Keratinocyte (primary cell): Measurements from ENCODE around the gene ASCC3. TPM values are rescaled to one million over a fixed set of nuclear protein-coding genes. Genes with fewer than 3 reads are reported as not detected.

Experiments used
- DNase-seq: peaks from one replicate; pipeline ENCODE4 v3.0.0-alpha.2; 2011; ENCODE audit warnings: low read depth, missing footprints, low spot score
- FAIRE-seq: peaks from 2 replicates; lab custom pipeline; 2011; peaks lifted over from hg19 to GRCh38; lab: Jason Lieb, UNC
- H2AFZ ChIP-seq: 2 replicates; pipeline ENCODE4 v1.6.0; 2012; ENCODE audit warnings: low read length, control low read depth, inconsistent platforms; ENCODE audit not compliant: control insufficient read depth
- H3K27ac ChIP-seq: 2 replicates; pipeline ENCODE4 v1.5.1; 2011; ENCODE audit warnings: low read length; ENCODE audit not compliant: control insufficient read depth, insufficient read depth
- H3K27me3 ChIP-seq: 3 replicates; pipeline ENCODE4 v1.6.0; 2011; ENCODE audit warnings: low read length; ENCODE audit not compliant: control insufficient read depth, insufficient read depth; ENCODE audit errors: extremely low read depth
- H3K36me3 ChIP-seq, 2 experiments: 2 replicates in 1 of 2; 3 replicates in 1 of 2; pipeline ENCODE4 v1.5.1; 2011; ENCODE audit warnings: low read length in 2 of 2, mild to moderate bottlenecking in 1 of 2; ENCODE audit not compliant: control insufficient read depth in 2 of 2, insufficient read depth in 2 of 2; ENCODE audit errors: extremely low read depth in 1 of 2
- H3K4me1 ChIP-seq: 3 replicates; pipeline ENCODE4 v1.5.1; 2011; ENCODE audit warnings: low read length; ENCODE audit not compliant: control insufficient read depth, insufficient read depth; ENCODE audit errors: extremely low read depth
- H3K4me2 ChIP-seq: 3 replicates; pipeline ENCODE4 v1.6.0; 2011; ENCODE audit warnings: low read depth, low read length; ENCODE audit not compliant: control insufficient read depth, insufficient read depth; ENCODE audit errors: extremely low read depth
- H3K4me3 ChIP-seq, 3 experiments: fragments of 200-600 bp in 1 of 3; sonication (generic) in 1 of 3; 2 replicates in 2 of 3; 3 replicates in 1 of 3; pipeline ENCODE4 v1.5.1; 2011 to 2016; ENCODE audit warnings: low read length in 3 of 3, mild to moderate bottlenecking in 3 of 3, control low read depth in 2 of 3, inconsistent platforms in 1 of 3, low read depth in 1 of 3, mixed read lengths in 1 of 3, mixed run types in 1 of 3, moderate library complexity in 1 of 3; ENCODE audit not compliant: control insufficient read depth in 2 of 3, insufficient read depth in 2 of 3; ENCODE audit errors: extremely low read depth in 1 of 3
- H3K79me2 ChIP-seq: 2 replicates; pipeline ENCODE4 v1.6.0; 2012; ENCODE audit warnings: low read length; ENCODE audit not compliant: control insufficient read depth, insufficient read depth
- H3K9ac ChIP-seq: 3 replicates; pipeline ENCODE4 v1.6.0; 2011; ENCODE audit warnings: low read length; ENCODE audit not compliant: control insufficient read depth, insufficient read depth; ENCODE audit errors: extremely low read depth
- H3K9me1 ChIP-seq: 3 replicates; pipeline ENCODE4 v1.6.0; 2011; ENCODE audit warnings: low read length; ENCODE audit not compliant: control insufficient read depth, insufficient read depth; ENCODE audit errors: extremely low read depth
- H3K9me3 ChIP-seq: 2 replicates; pipeline ENCODE4 v1.5.1; 2012; ENCODE audit warnings: low read depth, low read length; ENCODE audit not compliant: control insufficient read depth
- H4K20me1 ChIP-seq: 3 replicates; pipeline ENCODE4 v1.6.0; 2011; ENCODE audit warnings: low read length; ENCODE audit not compliant: control insufficient read depth, insufficient read depth; ENCODE audit errors: extremely low read depth
- EZH2 ChIP-seq: IDR thresholded peaks from one replicate; pipeline ENCODE4 v1.6.1; 2012; ENCODE audit warnings: inconsistent platforms, mild to moderate bottlenecking, low read length, moderate library complexity
- dilution Hi-C: fragments of 300-500 bp; cut with MboI; formaldehyde crosslinking; loops from one replicate; pipeline ENCODE4 v1.7.0; 2020; ENCODE audit warnings: low sequenced_read_pairs; ENCODE audit not compliant: extremely low pct_ligation_motif_present
- polyA plus RNA-seq, 5 experiments: library from polyadenylated mRNA; depleted of rRNA in 3 of 5; stranded (reverse) in 3 of 5; stranded (forward) in 1 of 5; unstranded in 1 of 5; fragments of >200 nt; gene quantifications; 1 replicate in 1 of 5; 2 replicates in 3 of 5; 3 replicates in 1 of 5; pipeline versions ENCODE4 v1.2.1 to v1.2.3, GENCODE V29; 2011 to 2012; ENCODE audit warnings: missing spikeins in 2 of 5, low read depth in 1 of 5, low replicate concordance in 1 of 5
- TF ChIP-seq, protein P1 (sequence below), 3 experiments: IDR thresholded peaks in 1 of 3; conservative IDR thresholded peaks in 1 of 3; optimal IDR thresholded peaks in 1 of 3; 2 replicates in 2 of 3; 3 replicates in 1 of 3; pipeline versions ENCODE3 to v1.5.1; 2011; ENCODE audit warnings: low read length in 3 of 3, mild to moderate bottlenecking in 3 of 3, moderate library complexity in 2 of 3, control low read depth in 1 of 3, inconsistent platforms in 1 of 3; ENCODE audit not compliant: insufficient read depth in 2 of 3; ENCODE audit errors: extremely low read depth in 1 of 3

The ASCC3 gene
- polyA plus RNA-seq, 1 donor (not counting 4 experiments of a cell fraction or from before 2014, with no cell fraction given): 58.6 TPM

GRCh38 chr6:100459592-100460184 is 421.4 kb downstream of the ASCC3 start:
- H3K36me3 ChIP-seq: no peaks in the 10 kb centered on the region
- dilution Hi-C loops: loop anchor here (25.0 kb wide), 1 partner anchor 347 kb away; no protein-coding TSS in a partner anchor
- H3K9me3 ChIP-seq: peaks cover 2% of the 10 kb centered on the region
- H3K4me2 ChIP-seq: no peak overlapping the region
- no peak overlapping the region for H3K4me3 ChIP-seq
- TF ChIP-seq, protein P1, sequence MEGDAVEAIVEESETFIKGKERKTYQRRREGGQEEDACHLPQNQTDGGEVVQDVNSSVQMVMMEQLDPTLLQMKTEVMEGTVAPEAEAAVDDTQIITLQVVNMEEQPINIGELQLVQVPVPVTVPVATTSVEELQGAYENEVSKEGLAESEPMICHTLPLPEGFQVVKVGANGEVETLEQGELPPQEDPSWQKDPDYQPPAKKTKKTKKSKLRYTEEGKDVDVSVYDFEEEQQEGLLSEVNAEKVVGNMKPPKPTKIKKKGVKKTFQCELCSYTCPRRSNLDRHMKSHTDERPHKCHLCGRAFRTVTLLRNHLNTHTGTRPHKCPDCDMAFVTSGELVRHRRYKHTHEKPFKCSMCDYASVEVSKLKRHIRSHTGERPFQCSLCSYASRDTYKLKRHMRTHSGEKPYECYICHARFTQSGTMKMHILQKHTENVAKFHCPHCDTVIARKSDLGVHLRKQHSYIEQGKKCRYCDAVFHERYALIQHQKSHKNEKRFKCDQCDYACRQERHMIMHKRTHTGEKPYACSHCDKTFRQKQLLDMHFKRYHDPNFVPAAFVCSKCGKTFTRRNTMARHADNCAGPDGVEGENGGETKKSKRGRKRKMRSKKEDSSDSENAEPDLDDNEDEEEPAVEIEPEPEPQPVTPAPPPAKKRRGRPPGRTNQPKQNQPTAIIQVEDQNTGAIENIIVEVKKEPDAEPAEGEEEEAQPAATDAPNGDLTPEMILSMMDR (optimal IDR thresholded peaks at IDR 0.05 in 1 of 3, IDR thresholded peaks at IDR 0.05 in 1 of 3, conservative IDR thresholded peaks at IDR 0.05 in 1 of 3; ENCODE audit: extremely low read depth in 1 of 3, insufficient read depth in 2 of 3, low read length in 3 of 3): no peak
- no peak for FAIRE-seq
- H3K79me2 ChIP-seq: no peaks in the 10 kb centered on the region
- H3K9ac ChIP-seq: no peak overlapping the region
- no peaks in the 10 kb centered on the region for H3K9me1 ChIP-seq
- peaks cover 4% of the 10 kb centered on the region for H4K20me1 ChIP-seq
- DNase-seq: no peak
- no peaks in the 10 kb centered on the region for H3K4me1 ChIP-seq
- no peak overlapping the region for H2AFZ ChIP-seq
- peaks cover 99% of the 10 kb centered on the region for H3K27me3 ChIP-seq
- no peak overlapping the region for H3K27ac ChIP-seq

GRCh38 chr6:100458841-100459591 is 422.1 kb downstream of the ASCC3 start:
- FAIRE-seq (no peak), DNase-seq (no peak)
- TF ChIP-seq EZH2: no peak
- TF ChIP-seq, protein P1 (optimal IDR thresholded peaks at IDR 0.05 in 1 of 3, IDR thresholded peaks at IDR 0.05 in 1 of 3, conservative IDR thresholded peaks at IDR 0.05 in 1 of 3; ENCODE audit: extremely low read depth in 1 of 3, insufficient read depth in 2 of 3, low read length in 3 of 3): no peak
- Histone ChIP-seq H3K4me3 (no peak overlapping the region), H3K9me3 (peaks cover 2% of the 10 kb centered on the region), H3K79me2 (no peaks in the 10 kb centered on the region), H3K9me1 (no peaks in the 10 kb centered on the region), H3K4me1 (no peaks in the 10 kb centered on the region), H2AFZ (no peak overlapping the region), H3K9ac (no peak overlapping the region), H3K27ac (no peak overlapping the region), H3K27me3 (peaks cover 99% of the 10 kb centered on the region), H4K20me1 (peaks cover 4% of the 10 kb centered on the region), H3K4me2 (no peak overlapping the region), H3K36me3 (no peaks in the 10 kb centered on the region)
- dilution Hi-C loops: loop anchor here (25.0 kb wide), 1 partner anchor 347 kb away; no protein-coding TSS in a partner anchor
